H54 (cell line): ENCODE measurements around the gene TMCO2.

ENCODE experiments used
- DNase-seq: peaks from one replicate; pipeline ENCODE4 v3.0.0; 2011; ENCODE audit warnings: low spot score, mixed read lengths; ENCODE audit not compliant: insufficient read length
- FAIRE-seq: peaks from 3 replicates; lab custom pipeline; 2011; peaks lifted over from hg19 to GRCh38; lab: Jason Lieb, UNC
- POLR2A ChIP-seq: IDR thresholded peaks from 2 replicates; pipeline ENCODE4 v1.6.1; 2011; ENCODE audit warnings: low read depth, mild to moderate bottlenecking, low read length

The TMCO2 gene

DNA sequence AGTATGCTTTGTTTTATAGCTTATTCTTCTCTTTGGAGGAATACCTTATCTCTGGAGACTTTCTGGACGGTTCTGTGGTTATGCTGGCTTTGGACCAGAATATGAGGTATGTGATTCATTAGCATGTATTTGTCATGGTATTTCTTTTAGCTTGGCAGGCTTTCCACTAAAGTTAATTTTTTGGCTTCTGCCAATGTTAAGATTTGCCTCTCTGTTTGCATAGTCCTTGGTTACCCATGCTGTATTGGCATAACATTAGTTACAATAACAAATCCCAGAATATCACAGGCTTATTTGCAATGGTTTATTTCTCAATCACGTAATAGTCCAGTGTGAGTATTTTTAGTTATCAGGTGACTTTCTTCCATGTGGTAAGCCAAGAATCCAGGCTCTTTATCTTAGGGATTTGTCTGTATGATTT, 20.0 kb downstream of the TMCO2 start:
- DNase-seq (peak; percentile 14), FAIRE-seq (peak; percentile 81)
- no peak for TF ChIP-seq POLR2A

DNA sequence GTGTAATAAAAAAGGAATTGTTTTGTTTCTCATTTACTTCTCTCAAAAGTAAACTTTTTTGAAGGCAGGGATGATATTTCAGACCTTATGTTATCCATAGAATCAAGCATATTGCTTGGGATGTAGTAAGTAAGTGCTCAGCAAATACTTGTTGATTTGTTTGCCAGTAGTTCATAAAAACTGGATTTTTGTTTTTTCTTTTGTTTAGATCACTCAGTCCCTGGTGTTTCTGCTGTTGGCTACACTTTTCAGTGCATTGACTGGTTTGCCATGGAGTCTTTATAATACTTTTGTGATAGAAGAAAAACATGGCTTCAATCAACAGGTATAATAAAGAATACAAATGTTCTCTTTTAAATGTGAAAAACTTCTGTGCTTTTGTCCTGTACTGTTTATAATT, 20.5 kb downstream of the TMCO2 start:
- FAIRE-seq: no peak
- no peak for DNase-seq
- no peak for TF ChIP-seq POLR2A

DNA sequence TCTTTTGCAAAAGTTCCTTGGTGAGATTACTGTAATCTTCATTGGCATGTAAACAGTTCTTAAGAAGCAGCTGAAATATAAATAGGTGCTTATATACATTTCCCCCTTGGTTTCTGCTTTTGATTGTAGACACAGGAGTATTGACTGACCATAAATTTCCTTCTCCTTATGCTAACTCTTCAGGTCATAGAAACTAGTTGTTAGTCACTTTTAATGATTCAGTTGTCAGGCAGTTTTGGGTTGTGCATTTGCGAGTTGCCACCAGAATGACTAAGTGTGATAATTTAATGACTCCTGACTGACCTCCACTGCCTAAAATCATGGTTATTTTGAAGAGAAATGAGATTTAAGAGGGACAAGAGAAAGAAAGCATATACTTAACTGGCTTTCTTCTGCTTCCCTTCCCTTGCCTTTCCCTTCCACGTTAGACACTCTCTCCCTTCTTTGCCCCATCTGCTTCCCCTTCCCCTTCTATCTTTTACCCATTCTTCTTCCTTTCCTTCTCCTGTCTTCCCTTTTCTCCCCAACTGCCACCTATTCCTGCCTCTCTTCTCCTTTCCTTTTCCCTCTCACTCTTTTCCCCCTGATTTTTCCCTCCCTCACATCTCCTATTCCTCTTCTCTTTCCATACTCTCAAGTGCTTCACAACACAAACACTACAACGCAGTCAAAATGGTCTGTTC, 22.6 kb downstream of the TMCO2 start:
- TF ChIP-seq POLR2A: no peak
- FAIRE-seq (peak; percentile 43), DNase-seq (peak; percentile 18)

- no peak for TF ChIP-seq POLR2A
- no peak for DNase-seq
- no peak for FAIRE-seq
Observed at GRCh38 chr1:40272653-40273213, 25.0 kb downstream of the TMCO2 start.

GRCh38 chr1:40273547-40274166, 25.9 kb downstream of the TMCO2 start:
- DNase-seq: no peak
- no peak for TF ChIP-seq POLR2A
- FAIRE-seq: no peak

GRCh38 chr1:40274331-40274730, 26.6 kb downstream of the TMCO2 start:
- FAIRE-seq: no peak
- no peak for DNase-seq

DNA sequence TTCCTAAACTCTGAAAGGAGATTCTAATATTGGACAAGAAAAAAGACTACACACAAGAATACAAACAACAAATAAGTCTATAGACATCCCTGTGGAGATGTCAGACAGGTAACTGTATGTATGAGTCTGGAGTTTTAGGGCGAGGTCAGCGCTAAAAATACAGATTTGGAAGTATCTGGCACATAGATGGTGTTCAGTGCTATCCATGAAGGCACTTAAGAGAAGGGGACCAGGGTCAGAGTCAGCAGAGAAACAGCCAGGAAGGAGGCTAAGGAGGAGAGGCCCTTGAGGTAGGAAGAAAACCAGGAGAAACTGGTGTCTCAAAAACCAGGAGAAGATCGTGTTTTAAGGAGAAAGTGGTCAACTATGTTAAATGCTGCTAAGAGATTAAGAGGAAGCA, 28.4 kb downstream of the TMCO2 start:
- FAIRE-seq (no peak), DNase-seq (no peak)
- no peak for TF ChIP-seq POLR2A

More at GRCh38 chr1:40274331-40274730, 26.6 kb downstream of the TMCO2 start:
- TF ChIP-seq POLR2A: no peak

GRCh38 chr1:40281853-40282252, 34.1 kb downstream of the TMCO2 start:
- TF ChIP-seq POLR2A: no peak
- no peak for FAIRE-seq
- DNase-seq: no peak

DNA sequence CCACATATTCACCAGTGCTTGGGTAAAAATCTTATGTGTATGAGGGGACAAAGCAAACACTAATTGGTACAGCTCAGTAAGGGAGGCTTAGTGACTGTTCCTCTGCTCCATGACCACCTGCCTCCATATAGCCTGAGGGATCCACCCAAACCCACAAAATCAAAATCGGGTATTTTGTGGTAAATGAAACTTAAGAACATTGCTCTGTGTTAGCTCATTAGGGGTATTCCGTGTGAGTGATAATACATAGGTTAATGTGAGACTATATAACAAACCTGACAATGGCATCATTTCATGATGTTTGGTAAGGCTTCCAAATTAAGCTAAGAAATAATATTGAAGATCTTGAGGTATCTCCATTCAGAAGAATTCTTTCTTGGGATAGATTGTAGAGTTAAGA, 43.6 kb downstream of the TMCO2 start:
- FAIRE-seq (no peak), DNase-seq (no peak)
- no peak for TF ChIP-seq POLR2A

GRCh38 chr1:40299366-40300248, 51.9 kb downstream of the TMCO2 start:
- no peak for FAIRE-seq
- TF ChIP-seq POLR2A: no peak

GRCh38 chr1:40300249-40300567, 52.5 kb downstream of the TMCO2 start:
- DNase-seq (no peak), FAIRE-seq (no peak)
- no peak for TF ChIP-seq POLR2A

More at GRCh38 chr1:40299366-40300248, 51.9 kb downstream of the TMCO2 start:
- no peak for DNase-seq

GRCh38 chr1:40300651-40301050, 52.9 kb downstream of the TMCO2 start:
- no peak for FAIRE-seq
- no peak for DNase-seq

GRCh38 chr1:40301066-40301465, 53.3 kb downstream of the TMCO2 start:
- DNase-seq: no peak
- no peak for FAIRE-seq
- no peak for TF ChIP-seq POLR2A

More at GRCh38 chr1:40300651-40301050, 52.9 kb downstream of the TMCO2 start:
- no peak for TF ChIP-seq POLR2A
